Nephron (organoid): ENCODE results near the gene COX19.

Experiments used
- H3K27ac Mint-ChIP-seq, 3 experiments: 2 replicates each; pipeline ENCODE4 v1.8.0; 2020; ENCODE audit warnings: mixed read lengths in 3 of 3, mild to moderate bottlenecking in 2 of 3, moderate library complexity in 1 of 3
- H3K27me3 Mint-ChIP-seq: 2 replicates; pipeline ENCODE4 v1.8.0; 2021; ENCODE audit warnings: low read depth, mild to moderate bottlenecking, moderate library complexity, mixed read lengths
- H3K36me3 Mint-ChIP-seq: 2 replicates; pipeline ENCODE4 v1.8.0; 2020; ENCODE audit warnings: low read depth, mixed read lengths
- H3K4me1 Mint-ChIP-seq: 2 replicates; pipeline ENCODE4 v1.8.0; 2020; ENCODE audit warnings: mixed read lengths
- H3K4me3 Mint-ChIP-seq, 3 experiments: 2 replicates each; pipeline ENCODE4 v1.8.0; 2020; ENCODE audit warnings: mild to moderate bottlenecking in 3 of 3, mixed read lengths in 3 of 3, moderate library complexity in 2 of 3
- H3K9me3 Mint-ChIP-seq: 2 replicates; pipeline ENCODE4 v1.8.0; 2020; ENCODE audit warnings: mixed read lengths
- CTCF ChIP-seq, 3 experiments: fragments of 200-600 bp; sonication (generic); IDR thresholded peaks; one replicate each; pipeline ENCODE4 v1.5.0; 2021; ENCODE audit warnings: antibody characterized with exemption in 3 of 3; ENCODE audit not compliant: unreplicated experiment in 3 of 3

The COX19 gene

GRCh38 chr7:972676-973309, 2.6 kb downstream of the COX19 start:
- Mint-ChIP-seq H3K4me1 (peaks cover 17% of the 10 kb centered on the region), H3K9me3 (no peaks in the 10 kb centered on the region), H3K27me3 (no peaks in the 10 kb centered on the region), H3K27ac (no peak overlapping the region), H3K36me3 (peaks cover 27% of the 10 kb centered on the region), H3K4me3 (peak overlapping the region; percentile 69 to 77 (median 69))
- TF ChIP-seq CTCF (IDR thresholded peaks at IDR 0.05; ENCODE audit: unreplicated experiment in 3 of 3), result no peak

- no peaks in the 10 kb centered on the region for H3K9me3 Mint-ChIP-seq
- H3K4me1 Mint-ChIP-seq, result peaks cover 13% of the 10 kb centered on the region
- H3K4me3 Mint-ChIP-seq, result peak overlapping the region; percentile 15 to 69 (median 69)
- H3K36me3 Mint-ChIP-seq, result peaks cover 32% of the 10 kb centered on the region
- H3K27ac Mint-ChIP-seq, result no peak overlapping the region
- TF ChIP-seq CTCF (IDR thresholded peaks at IDR 0.05; ENCODE audit: unreplicated experiment in 3 of 3), result no peak
- no peaks in the 10 kb centered on the region for H3K27me3 Mint-ChIP-seq
Measured at GRCh38 chr7:972110-972509, 3.2 kb downstream of the COX19 start.

- H3K27ac Mint-ChIP-seq, result no peak overlapping the region
- H3K36me3 Mint-ChIP-seq, result peaks cover 33% of the 10 kb centered on the region
- no peaks in the 10 kb centered on the region for H3K9me3 Mint-ChIP-seq
- peaks cover 19% of the 10 kb centered on the region for H3K4me1 Mint-ChIP-seq
- TF ChIP-seq CTCF (IDR thresholded peaks at IDR 0.05; ENCODE audit: unreplicated experiment in 3 of 3), result no peak
- peak overlapping the region; percentile 43 to 75 (median 58) for H3K4me3 Mint-ChIP-seq
- H3K27me3 Mint-ChIP-seq, result no peaks in the 10 kb centered on the region
Measured at GRCh38 chr7:970744-971143, 4.6 kb downstream of the COX19 start.

- H3K4me1 Mint-ChIP-seq, result peaks cover 28% of the 10 kb centered on the region
- H3K36me3 Mint-ChIP-seq, result peaks cover 33% of the 10 kb centered on the region
- no peak for TF ChIP-seq CTCF (IDR thresholded peaks at IDR 0.05; ENCODE audit: unreplicated experiment in 3 of 3)
- H3K9me3 Mint-ChIP-seq, result no peaks in the 10 kb centered on the region
- H3K27me3 Mint-ChIP-seq, result no peaks in the 10 kb centered on the region
- H3K4me3 Mint-ChIP-seq, result no peak overlapping the region
- no peak overlapping the region for H3K27ac Mint-ChIP-seq
Measured at GRCh38 chr7:969403-969802, 5.9 kb downstream of the COX19 start.

GRCh38 chr7:968205-969105, 6.9 kb downstream of the COX19 start:
- Mint-ChIP-seq H3K27me3 (no peaks in the 10 kb centered on the region), H3K4me1 (peaks cover 28% of the 10 kb centered on the region), H3K4me3 (no peak overlapping the region), H3K27ac (no peak overlapping the region), H3K36me3 (peaks cover 33% of the 10 kb centered on the region), H3K9me3 (no peaks in the 10 kb centered on the region)
- TF ChIP-seq CTCF (IDR thresholded peaks at IDR 0.05; ENCODE audit: unreplicated experiment in 3 of 3), result no peak
